Vagina (tissue), 2 donors: Measurements from ENCODE around the gene KCTD1. TPM values are rescaled to one million over a fixed set of nuclear protein-coding genes. Genes with fewer than 3 reads are reported as not detected.

ENCODE experiments used
- DNase-seq, 2 donors: peaks; one replicate each; pipeline ENCODE4 v3.0.0-alpha.2; 2017; ENCODE audit errors: extremely low spot score in 2 of 2
- H3K27ac ChIP-seq: fragments of 200-600 bp; sonication (generic); one replicate; pipeline ENCODE4 v1.5.1; 2019
- H3K27me3 ChIP-seq: fragments of 200-600 bp; sonication (generic); one replicate; pipeline ENCODE4 v1.5.1; 2019
- H3K36me3 ChIP-seq, 2 donors: fragments of 200-600 bp; sonication (generic); one replicate each; pipeline ENCODE4 v1.5.1; 2017 to 2019
- H3K4me1 ChIP-seq: fragments of 200-600 bp; sonication (generic); one replicate; pipeline ENCODE4 v1.5.1; 2019
- H3K4me3 ChIP-seq, 2 donors: fragments of 200-600 bp; sonication (generic); 1 replicate in 1 of 2; 2 replicates in 1 of 2; pipeline ENCODE4 v1.5.1; 2016 to 2019
- H3K9me3 ChIP-seq: fragments of 200-600 bp; sonication (generic); one replicate; pipeline ENCODE4 v1.5.1; 2019
- CTCF ChIP-seq, 3 experiments: fragments of 450-650 bp in 2 of 3; fragments of 200-600 bp in 1 of 3; sonication (generic) in 1 of 3; IDR thresholded peaks; one replicate each; pipeline ENCODE4 v1.5.1; 2017 to 2019; ENCODE audit warnings: antibody characterized with exemption in 3 of 3, mild to moderate bottlenecking in 2 of 3, moderate library complexity in 2 of 3
- POLR2A ChIP-seq, 2 donors: fragments of 450-650 bp; IDR thresholded peaks; one replicate each; pipeline ENCODE4 v1.6.1; 2017; ENCODE audit warnings: antibody characterized with exemption in 2 of 2, mild to moderate bottlenecking in 2 of 2, moderate library complexity in 2 of 2
- POLR2AphosphoS5 ChIP-seq, 2 donors: sonication (generic); formaldehyde crosslinking; IDR thresholded peaks; one replicate each; pipeline ENCODE4 v1.9.0; 2017; ENCODE audit warnings: antibody characterized with exemption in 2 of 2, mild to moderate bottlenecking in 2 of 2, low read depth in 1 of 2; ENCODE audit not compliant: insufficient read depth in 1 of 2
- intact Hi-C: fragments of 100-400 bp; cut with DNase I; formaldehyde crosslinking; loops from one replicate; pipeline ENCODE4 v1.15.1; 2023
- total RNA-seq: library from RNA; depleted of rRNA; stranded (reverse); fragments of >200 nt; gene quantifications from one replicate; pipeline ENCODE4 v1.2.3, GENCODE V29; 2016

KCTD1 gene
- total RNA-seq, 1 donor from 2014 or later = 46.9 TPM

DNA sequence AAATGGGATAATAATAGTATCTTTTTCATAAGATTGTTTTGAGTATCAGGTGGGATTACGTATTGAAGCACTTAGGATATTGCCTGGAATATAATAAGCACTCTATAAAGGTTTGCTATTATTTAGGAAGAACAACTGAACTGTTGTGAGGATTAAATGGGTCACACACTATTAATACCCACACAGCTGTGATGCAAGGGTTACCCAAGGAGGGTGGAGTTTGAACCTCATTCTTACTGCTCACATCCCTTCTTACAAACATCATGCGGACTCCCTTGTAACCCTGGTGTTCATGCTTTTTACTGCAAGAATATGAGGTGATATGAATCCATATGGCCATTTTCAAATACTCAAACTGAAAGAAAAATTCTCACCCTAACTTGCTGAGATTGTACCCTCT lies 113.5 kb downstream of the KCTD1 start:
- no peak for DNase-seq
- TF ChIP-seq POLR2A (IDR thresholded peaks at IDR 0.05) (no peak), POLR2AphosphoS5 (IDR thresholded peaks at IDR 0.05; ENCODE audit: insufficient read depth in 1 of 2, low read depth in 1 of 2) (no peak), CTCF (IDR thresholded peaks at IDR 0.05) (no peak)
- H3K9me3 ChIP-seq = no peaks in the 10 kb centered on the region
- H3K27ac ChIP-seq = no peak overlapping the region
- intact Hi-C loops = no loop called here
- no peak overlapping the region for H3K4me3 ChIP-seq
- H3K4me1 ChIP-seq = no peaks in the 10 kb centered on the region
- no peaks in the 10 kb centered on the region for H3K27me3 ChIP-seq
- H3K36me3 ChIP-seq = no peaks in the 10 kb centered on the region

GRCh38 chr18:26432651-26433424 lies 115.5 kb downstream of the KCTD1 start:
- no peak for TF ChIP-seq CTCF (IDR thresholded peaks at IDR 0.05)
- no peak for TF ChIP-seq POLR2A (IDR thresholded peaks at IDR 0.05)
- TF ChIP-seq POLR2AphosphoS5 (IDR thresholded peaks at IDR 0.05; ENCODE audit: insufficient read depth in 1 of 2, low read depth in 1 of 2) = no peak
- no peaks in the 10 kb centered on the region for H3K27me3 ChIP-seq
- H3K27ac ChIP-seq = no peak overlapping the region
- H3K4me1 ChIP-seq = no peaks in the 10 kb centered on the region
- no peak overlapping the region for H3K4me3 ChIP-seq
- DNase-seq = peak in 1 of 2 donors; percentile 16
- no peaks in the 10 kb centered on the region for H3K9me3 ChIP-seq
- intact Hi-C loops = no loop called here
- H3K36me3 ChIP-seq = no peaks in the 10 kb centered on the region

DNA sequence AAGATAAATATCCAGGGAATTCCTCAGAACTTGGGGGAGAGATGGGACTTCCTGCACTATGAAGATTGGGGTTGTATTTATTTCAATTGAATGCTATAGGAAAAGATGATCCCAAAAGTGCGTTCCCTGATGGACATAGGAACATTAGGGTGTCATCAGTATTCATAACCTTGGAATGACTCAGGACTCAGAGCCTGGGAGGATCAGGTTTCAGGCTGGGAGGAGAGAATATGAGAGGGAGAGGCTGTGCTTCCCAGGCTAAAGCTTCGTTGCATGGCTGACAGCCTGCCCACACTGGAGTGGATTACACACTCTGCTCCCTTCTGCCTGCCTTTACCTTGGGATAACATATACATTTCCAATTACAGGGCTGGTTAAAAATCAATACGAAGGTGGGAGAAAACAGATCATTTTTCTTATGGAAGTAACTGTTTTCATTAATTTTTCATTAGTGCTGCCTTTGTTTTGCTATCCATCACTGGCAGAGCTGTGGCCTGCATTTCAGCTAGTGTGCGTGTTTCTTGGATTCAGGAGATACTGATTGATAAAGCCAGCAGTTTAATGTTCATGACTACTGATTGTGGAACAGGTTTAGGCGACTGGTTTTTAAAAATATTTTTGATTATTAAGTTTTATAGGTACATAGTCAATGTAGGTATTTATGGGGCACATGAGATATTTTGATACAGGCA lies 118.7 kb downstream of the KCTD1 start:
- no peak for TF ChIP-seq CTCF (IDR thresholded peaks at IDR 0.05)
- no peak for TF ChIP-seq POLR2A (IDR thresholded peaks at IDR 0.05)
- TF ChIP-seq POLR2AphosphoS5 (IDR thresholded peaks at IDR 0.05; ENCODE audit: insufficient read depth in 1 of 2, low read depth in 1 of 2) = no peak
- no peaks in the 10 kb centered on the region for H3K27me3 ChIP-seq
- no peaks in the 10 kb centered on the region for H3K9me3 ChIP-seq
- no peak overlapping the region for H3K27ac ChIP-seq
- intact Hi-C loops = no loop called here
- peak in 1 of 2 donors; percentile 80 for DNase-seq
- H3K4me1 ChIP-seq = no peaks in the 10 kb centered on the region
- no peak overlapping the region for H3K4me3 ChIP-seq
- H3K36me3 ChIP-seq = no peaks in the 10 kb centered on the region

- intact Hi-C loops = no loop called here
- Histone ChIP-seq H3K36me3 (no peaks in the 10 kb centered on the region), H3K27ac (no peak overlapping the region), H3K4me1 (no peaks in the 10 kb centered on the region), H3K9me3 (no peaks in the 10 kb centered on the region), H3K27me3 (no peaks in the 10 kb centered on the region), H3K4me3 (no peak overlapping the region)
- no peak for DNase-seq
- TF ChIP-seq CTCF (IDR thresholded peaks at IDR 0.05) = no peak
These were observed 123.2 kb downstream of the KCTD1 start for GRCh38 chr18:26425148-26425531.
